GM18909 (cell line): Measurements from ENCODE around the gene ZNF438.

ENCODE experiments used
- ATAC-seq: cut with Tn5 transposase; IDR thresholded peaks from one replicate; pipeline ENCODE4 v1.9.1; 2021; ENCODE audit warnings: mild to moderate bottlenecking; ENCODE audit not compliant: unreplicated experiment, poor library complexity

ZNF438 gene

GRCh38 chr10:31017534-31018355 lies 13.9 kb downstream of the ZNF438 start:
- no peak for ATAC-seq

GRCh38 chr10:31014161-31014875 lies 17.3 kb downstream of the ZNF438 start:
- ATAC-seq: no peak

GRCh38 chr10:31013331-31013730 lies 18.3 kb downstream of the ZNF438 start:
- no peak for ATAC-seq

- no peak for ATAC-seq
Measured at GRCh38 chr10:31011665-31012022, 20.0 kb downstream of the ZNF438 start.

GRCh38 chr10:31011017-31011664 lies 20.5 kb downstream of the ZNF438 start:
- no peak for ATAC-seq

GRCh38 chr10:31010062-31010461 lies 21.6 kb downstream of the ZNF438 start:
- ATAC-seq: no peak

- no peak for ATAC-seq
Measured at GRCh38 chr10:31005895-31006294, 25.8 kb downstream of the ZNF438 start.

GRCh38 chr10:31004611-31005193 lies 27.0 kb downstream of the ZNF438 start:
- no peak for ATAC-seq

- ATAC-seq: no peak
Measured at GRCh38 chr10:31001740-31002139, 29.9 kb downstream of the ZNF438 start.

- no peak for ATAC-seq
Measured at GRCh38 chr10:31000867-31001266, 30.8 kb downstream of the ZNF438 start.

GRCh38 chr10:31000071-31000782 lies 31.4 kb downstream of the ZNF438 start:
- no peak for ATAC-seq

GRCh38 chr10:30999070-30999712 lies 32.5 kb downstream of the ZNF438 start:
- ATAC-seq: no peak

GRCh38 chr10:30997536-30998235 lies 34.0 kb downstream of the ZNF438 start:
- ATAC-seq: no peak

- ATAC-seq: no peak
Measured at GRCh38 chr10:30996481-30997005, 35.1 kb downstream of the ZNF438 start.

- no peak for ATAC-seq
Measured at GRCh38 chr10:30995081-30995770, 36.4 kb downstream of the ZNF438 start.

- ATAC-seq: no peak
Measured at GRCh38 chr10:30993155-30993554, 38.5 kb downstream of the ZNF438 start.

- no peak for ATAC-seq
Measured at GRCh38 chr10:30992681-30993080, 39.0 kb downstream of the ZNF438 start.

GRCh38 chr10:30991647-30992011 lies 40.0 kb downstream of the ZNF438 start:
- ATAC-seq: no peak
